ENCODE results near the gene TRPV5.

TRPV5 gene

DNA sequence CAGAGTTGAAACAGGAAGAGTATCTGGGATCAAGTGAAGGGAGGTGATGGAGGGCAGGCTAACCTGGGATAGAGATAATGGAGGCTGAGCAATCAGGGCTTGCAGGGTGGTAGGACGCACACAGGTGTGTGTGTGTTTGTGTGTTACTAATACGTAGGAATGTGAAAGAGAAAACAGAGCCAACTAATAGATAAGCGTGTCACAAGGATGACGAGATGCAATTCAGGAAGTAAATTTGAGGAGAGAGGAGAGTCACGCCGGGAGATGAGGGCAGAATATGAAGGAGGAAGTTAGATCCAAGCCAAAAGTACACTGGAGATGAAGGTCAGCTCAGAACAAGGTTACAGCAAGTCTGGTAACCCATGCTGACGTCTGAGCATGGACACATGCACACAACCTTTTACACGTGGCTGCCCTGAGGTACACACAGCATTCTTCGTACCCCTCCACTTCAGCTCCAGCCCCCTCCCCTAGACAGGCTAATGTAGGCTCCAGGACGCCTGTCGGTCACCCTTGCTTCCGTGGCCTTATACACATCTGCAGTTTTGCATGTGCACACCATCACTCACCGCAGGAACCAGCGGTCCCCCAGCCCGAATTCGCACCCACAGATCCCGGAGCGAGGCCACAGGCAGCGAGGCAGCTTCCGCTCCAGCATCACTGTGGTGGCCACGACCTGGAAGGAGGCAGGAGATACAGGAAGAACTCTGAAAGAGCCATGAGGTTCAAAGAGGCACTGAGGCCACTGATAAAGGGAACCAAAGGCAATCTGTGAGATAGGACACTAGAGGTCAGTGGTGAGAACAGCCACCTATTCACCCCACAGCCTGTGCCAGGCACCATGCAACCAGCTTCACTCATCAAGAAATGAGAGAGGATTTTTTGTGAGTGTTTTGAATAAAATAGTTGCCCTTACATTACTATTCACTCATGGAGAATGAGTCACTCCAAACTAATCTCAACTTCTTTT, 24.3 kb downstream of the TRPV5 start:
- no peak for DNase-seq (ENCODE audit: low read depth)

DNA sequence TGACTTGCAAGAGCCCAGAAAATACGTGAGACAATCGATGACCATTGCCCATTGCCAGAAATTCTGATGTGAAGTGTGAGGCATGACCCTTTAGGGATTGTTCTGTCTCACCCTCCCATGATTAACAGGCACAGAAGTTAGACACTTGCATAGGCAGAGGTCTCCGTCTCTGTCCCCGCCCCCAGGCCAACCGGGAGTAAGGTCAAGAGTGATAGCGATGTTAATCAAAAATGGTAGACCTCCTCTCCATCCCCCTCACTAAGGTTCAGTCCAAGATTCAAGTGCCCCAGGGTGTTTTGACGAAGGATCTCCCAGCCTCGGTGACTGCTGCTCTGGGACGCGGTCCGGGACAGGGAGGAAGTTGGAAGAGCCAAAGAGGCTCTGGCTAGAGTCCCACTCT, 25.3 kb downstream of the TRPV5 start:
- no peak for DNase-seq (ENCODE audit: low read depth)

DNA sequence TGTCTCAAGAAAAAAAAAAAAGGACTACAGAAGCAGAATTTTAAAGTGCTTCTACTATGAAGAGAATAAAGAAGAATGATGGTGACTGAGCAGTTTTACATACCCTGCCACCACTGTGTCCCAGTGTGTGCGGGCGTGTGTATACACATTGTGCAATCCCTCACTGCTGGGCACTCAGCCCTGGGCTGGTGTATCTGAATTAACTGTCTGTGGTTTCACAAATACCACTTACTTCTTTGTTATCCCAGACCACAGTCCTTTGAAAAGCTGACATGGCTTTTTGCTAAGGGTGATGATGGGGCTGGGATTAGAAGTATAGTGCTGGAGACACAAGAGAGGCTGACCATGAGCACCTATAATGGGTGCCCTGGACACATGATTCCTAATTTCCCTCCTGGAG, 26.9 kb downstream of the TRPV5 start:
- no peak for DNase-seq (ENCODE audit: low read depth)

DNA sequence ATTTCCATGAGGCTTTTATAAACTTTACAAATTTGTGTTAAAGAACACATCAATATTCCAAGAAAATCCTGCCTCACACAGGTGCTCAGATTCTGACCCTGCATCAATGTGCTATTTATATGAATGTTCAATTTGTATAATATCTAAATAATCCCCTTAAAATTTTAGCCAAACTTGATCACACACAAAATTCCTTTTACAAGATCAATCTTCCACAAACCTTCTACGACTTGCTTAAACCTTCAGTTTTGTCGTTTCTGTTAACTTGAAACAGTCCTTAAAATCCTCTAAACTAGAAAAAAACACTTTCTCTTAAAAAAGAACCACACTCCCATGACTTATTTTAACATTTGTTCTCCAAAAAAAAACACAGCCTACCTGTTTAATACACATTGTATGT, 27.8 kb downstream of the TRPV5 start:
- no peak for DNase-seq (ENCODE audit: low read depth)

DNA sequence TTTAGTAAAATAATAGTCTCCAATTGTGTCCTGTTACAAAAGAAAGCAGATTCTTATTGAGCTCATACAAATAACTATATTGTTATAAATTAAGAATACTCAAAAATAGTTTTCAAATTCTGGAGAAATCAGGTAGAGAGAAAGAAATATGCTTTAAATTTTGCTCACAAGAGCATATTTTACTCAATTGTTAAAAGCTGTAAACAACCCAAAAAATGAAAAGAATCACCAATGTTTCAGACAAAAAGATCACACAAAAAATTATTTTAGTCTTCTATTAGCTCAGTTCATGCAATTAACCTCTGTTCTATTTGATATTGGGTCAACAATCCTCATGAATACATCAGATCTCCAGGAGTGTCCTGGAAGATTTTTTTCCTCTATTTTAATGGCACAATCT, 29.4 kb downstream of the TRPV5 start:
- no peak for DNase-seq (ENCODE audit: low read depth)

DNA sequence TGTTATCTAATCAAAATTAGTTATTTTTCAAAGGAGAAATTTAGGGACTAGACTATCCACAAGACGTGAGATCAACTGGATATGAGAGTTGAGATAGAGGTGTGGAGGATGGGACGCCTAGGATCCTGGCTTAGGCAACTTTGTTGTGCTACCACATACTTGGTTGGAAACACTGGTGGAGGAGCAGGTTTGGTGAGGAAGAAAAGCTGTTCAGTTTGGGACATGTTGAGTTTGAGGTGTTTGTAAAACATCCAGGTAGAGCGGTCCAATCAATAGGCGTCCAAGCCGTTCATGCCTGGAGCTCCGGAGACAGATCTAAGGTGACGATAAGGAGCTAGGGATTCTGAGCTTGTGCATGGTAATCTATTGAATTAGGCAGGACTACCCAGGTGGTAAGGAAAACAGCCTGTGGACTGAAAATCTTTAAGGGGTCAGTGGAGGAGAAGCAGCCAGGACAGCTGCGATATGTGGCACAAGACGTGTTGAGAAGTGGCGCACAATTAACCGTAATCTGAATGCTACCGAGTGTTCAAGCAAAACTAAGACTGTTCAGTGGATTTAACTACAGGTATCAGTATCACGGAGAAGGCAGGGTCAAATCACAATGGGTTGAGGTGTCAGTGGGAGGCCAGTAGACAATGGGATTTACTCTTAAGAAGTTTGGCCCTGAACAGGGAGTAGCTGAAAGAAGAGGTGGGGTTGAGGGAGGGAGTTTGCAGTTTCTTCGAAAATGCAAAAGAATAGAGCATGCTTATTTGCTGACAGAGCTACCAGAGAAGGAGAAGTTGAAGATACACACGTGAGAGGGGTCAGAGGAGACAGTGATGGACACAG, 31.9 kb downstream of the TRPV5 start:
- no peak for DNase-seq (ENCODE audit: low read depth)

DNA sequence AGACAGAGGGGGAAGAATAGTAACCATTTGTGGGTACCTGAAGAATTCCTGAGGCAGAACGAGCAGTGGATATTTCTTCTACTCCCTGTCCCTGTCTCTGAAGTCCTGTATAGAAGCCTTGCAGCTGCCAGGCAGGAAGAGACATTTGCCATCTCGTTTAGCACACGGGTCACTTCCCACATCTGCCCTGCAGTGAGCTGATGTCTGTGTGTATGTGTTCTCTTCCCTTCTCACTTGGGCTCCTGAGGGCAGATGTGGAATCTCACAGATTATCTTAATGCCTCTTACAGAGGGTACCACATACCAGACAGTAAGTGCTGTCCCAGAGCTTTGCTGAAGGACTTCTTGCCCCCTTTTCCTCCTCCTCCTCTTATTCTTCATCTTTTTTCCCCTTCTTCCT, 33.9 kb downstream of the TRPV5 start:
- no peak for DNase-seq (ENCODE audit: low read depth)

DNA sequence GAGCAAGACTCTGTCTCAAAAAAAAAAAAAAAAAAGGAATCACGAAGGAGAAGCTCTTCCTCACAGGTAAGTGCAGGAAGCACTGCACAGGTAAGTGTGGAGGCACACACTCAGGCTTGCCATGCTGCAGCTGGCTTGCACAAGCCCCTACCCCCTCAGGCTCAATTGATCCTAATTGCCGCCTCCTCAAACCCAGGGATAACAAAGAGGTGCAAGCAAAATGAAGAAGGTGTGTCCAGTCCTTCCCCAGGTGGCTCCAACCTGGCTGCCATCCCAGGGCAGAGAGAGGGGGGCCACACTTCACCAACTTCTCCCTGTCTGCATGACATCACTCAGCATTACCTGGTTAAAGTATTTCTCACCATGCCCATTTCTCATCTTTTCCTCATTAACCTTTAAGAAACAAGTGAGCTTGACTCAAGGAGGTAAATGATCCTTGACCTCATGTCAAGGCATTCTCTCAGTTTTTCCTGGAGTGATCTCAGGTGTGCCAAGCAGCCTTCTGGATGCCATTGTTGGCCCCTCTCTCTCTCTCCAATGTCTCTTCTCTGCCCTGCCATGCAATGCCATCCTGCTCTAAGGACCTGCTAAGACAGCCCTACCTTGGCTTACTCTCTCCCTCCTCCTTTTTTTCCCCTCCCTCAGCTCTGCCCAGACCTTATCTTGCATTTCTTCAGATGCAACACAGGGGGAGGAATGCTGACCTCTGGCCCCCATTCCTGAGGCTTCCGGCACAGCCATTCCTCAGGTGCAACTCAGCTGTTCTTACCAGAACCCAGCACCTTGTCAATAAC, 35.0 kb downstream of the TRPV5 start:
- DNase-seq (ENCODE audit: low read depth): no peak

DNA sequence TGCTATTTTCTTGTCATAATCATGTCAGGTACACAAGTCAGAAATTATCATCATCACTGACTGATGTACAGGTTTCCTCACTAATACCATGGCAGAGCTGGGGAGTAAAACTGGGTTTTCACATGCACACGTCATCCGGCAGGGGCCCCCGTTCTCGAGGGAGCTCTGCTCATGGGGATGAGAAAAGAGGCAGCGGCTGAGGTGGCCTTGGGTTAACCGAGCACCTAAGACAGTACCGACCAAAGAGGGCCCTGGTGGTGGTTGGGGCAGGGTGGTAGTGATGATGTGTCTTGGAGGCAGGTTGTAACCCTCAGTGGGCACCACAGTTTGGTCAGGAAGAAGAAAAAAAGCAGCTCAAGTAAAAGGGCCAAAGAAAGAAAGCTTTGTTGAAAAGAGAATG, 35.9 kb downstream of the TRPV5 start:
- DNase-seq (ENCODE audit: low read depth): no peak

DNA sequence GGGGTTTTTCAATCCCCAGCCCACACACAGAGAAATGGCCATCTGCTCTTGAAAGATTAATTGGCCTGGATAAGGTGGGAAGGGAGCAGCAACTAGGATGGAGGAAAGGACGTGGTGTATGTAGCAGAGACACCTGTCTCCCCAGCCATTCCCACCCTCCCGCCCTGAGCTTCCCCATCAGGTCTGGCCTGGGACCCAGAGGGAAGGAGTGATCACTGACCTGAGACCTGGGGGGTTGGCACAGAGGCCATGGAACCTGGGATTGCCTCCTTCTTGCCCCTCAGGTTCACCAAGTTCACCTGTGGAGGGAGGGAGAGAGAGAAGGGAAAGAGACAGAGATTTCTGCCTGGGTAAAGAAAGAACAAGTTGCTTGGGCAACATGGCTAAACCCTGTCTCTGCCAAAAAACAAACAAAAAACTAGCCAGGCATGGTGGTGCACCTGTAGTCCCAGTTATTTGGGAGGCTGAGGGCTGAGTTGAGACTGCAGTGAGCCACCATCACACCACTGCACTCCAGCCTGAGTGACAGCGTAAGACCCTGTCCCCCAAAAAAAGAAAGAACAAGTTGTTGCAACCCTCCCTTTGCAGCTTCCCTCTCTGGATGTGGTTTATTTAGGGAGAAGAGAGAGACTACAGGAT, 36.7 kb downstream of the TRPV5 start:
- no peak for DNase-seq (ENCODE audit: low read depth)

DNA sequence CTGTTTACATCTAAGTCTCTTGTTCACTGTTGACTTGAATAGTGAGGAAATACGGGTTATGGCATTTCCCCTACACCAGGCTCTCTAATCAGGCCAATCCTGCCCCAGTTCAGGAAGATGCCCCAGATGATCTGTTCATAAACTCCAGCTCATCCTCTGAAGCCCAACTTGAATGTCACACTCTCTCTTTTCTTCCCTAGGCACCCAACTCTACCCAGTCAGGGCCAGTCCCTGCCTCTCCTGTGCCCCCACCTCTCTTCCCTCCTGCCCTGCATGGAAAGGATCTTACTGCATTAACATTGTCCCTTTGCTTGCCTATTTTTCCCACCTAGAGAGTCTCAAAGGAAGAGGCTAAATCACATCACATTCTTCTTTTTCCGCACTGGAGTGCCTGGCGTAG, 37.4 kb downstream of the TRPV5 start:
- DNase-seq (ENCODE audit: low read depth): no peak

DNA sequence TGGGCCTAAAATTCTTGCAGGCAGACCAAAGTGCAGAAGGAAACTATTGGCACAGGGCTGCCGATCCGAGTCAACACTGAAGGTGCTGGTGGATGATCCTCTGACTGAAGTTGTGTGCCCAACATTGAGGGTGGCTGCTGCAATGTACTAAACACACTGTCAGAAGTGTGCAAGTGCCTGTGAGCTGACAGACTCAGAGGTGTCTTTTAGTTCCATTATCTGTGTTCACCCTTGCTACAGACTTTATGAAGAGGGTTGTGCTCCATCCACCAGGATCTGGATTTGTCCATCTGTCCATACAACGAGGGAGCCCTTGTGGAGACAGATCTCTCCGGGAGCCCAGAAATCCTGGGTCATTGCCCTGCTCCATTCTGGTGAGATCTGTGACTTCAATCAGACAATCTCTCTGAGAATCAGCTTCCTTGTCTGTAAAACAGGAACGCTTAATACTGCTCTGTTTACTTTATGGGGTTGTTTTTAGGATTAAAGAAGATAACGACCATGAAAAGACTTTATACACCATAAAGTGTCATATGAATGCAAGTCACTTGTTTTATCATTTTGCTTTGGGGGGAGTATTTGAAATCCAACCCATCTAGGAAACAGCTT, 38.5 kb downstream of the TRPV5 start:
- no peak for DNase-seq (ENCODE audit: low read depth)

DNA sequence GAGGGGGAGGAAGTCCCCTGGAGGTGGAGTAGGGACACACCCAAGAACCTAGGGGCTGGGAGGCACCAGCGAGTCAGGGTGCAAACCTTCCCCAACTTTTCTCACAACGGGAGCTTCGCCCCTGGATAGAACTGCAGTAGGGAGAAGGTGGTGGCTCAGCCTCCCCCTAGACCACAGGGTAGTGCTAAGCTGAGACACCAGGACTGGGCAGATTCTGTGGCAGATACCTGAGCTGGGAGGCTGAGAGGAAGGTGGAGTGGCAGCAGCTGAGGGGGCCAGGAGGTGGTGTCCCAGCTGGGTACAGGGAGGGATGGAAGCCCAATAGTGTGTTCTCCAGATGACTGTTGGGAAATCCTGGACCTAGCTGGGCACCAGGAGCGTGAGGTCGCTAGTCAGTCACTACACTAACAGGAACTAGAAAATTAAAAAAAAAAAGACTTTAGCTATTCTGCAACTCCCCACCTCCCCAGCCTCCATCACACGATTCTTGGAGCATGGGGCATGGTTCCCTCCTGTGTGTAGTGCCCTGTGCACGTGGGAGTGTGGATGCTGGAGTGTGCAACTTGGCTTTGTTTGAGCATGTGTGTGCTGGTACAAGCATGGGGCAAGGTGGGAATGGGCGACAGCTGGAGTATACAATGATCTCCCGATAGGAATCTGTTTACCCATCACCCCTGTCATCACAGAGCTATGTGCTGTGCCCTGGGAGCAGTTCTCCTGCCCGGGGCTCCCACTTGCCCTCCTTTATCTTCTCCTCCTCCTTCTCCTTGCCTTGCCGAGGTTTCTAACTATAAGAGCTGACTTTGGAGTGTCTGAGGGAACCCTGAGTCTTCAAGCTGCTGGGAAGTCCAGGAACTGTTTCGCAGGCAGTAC, 39.2 kb downstream of the TRPV5 start:
- DNase-seq (ENCODE audit: low read depth): no peak

DNA sequence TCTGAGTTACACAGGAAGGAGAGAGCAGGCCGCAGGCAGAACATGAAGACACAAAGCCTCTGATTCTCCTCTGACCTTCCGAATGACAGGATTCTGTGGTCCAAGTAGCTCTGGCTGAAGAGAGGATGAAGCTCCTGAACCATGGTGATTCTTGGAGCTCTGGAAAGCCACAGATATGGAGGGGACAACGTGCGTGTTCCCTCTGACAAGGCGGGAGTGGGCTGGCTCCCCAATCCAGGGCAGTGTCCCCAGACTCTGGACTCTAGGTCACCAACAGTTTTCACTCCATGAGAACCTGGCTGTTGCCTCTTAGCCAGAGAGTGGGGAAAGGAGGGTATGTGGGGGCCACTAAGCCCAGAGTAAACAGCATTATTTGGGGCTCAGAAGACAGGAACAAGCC, 40.6 kb downstream of the TRPV5 start:
- DNase-seq (ENCODE audit: low read depth): no peak

DNA sequence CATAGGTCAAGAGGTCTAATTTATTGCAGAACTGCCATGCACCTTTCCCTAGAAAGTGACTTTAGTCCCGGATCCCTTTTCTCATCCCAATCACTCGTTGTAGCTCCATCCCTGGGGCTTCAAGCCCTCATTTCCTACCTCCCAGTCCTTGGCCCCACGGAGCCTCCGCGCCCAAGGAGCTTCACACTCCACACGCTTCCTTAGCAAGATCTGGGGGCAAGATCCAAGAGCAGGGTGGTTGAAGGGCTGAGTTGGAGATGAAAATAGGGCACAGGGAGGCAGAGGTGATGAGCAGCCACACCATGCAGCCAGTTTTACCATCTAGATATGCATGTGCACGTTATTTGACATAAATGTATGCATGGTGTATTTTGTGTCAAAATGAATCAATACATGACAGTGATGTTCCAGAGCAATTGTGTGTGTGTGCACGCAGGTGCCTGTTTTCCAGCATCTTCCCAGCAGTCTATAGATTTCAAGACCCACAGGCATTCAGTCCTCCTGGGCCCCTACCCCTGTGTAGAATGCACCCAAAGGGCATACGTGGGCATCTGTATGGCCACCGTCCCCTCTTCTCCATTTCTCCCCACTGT, 42.0 kb downstream of the TRPV5 start:
- DNase-seq (ENCODE audit: low read depth): no peak

DNA sequence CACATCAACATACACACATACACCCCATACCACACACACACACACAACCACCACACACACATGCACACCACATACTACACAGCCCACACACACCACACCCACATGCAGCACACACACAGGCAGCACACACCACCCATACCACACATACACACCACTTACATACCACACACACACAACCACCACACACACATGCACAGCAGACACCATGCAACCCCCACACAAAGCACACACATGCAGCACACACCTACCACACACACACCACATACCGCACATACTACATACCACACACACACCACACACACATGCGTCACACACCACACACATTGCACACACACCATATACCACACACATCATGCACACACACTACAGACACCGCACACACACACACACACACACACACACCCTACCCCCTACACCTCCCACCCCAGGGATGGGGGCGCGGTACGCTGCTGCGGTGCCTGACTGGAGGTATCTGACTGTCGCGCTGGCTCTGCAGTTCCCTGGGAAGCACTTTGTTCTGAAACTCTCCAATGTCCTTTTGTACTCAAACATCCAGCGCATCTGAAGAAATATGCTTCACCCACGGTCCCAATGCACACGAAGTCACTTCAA, 42.6 kb downstream of the TRPV5 start:
- DNase-seq (ENCODE audit: low read depth): no peak

DNA sequence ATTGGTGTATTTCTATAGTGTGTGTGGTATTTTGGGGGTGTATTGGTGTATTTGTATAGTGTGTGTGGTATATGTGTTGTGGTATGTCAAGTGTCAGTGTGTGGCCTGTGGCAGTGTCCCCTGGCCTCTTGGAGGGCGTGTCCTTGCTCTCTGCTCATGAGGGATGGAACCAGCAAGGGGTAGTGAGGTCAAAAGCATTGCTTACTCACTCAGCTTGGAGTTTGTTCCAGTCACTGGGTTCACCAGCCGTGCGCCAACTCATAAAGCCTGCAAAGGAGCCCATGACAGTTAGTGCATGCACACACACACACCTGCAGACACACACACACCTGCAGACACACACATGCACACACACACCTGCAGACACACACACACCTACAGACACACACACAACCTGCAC, 43.7 kb downstream of the TRPV5 start:
- no peak for DNase-seq (ENCODE audit: low read depth)

DNA sequence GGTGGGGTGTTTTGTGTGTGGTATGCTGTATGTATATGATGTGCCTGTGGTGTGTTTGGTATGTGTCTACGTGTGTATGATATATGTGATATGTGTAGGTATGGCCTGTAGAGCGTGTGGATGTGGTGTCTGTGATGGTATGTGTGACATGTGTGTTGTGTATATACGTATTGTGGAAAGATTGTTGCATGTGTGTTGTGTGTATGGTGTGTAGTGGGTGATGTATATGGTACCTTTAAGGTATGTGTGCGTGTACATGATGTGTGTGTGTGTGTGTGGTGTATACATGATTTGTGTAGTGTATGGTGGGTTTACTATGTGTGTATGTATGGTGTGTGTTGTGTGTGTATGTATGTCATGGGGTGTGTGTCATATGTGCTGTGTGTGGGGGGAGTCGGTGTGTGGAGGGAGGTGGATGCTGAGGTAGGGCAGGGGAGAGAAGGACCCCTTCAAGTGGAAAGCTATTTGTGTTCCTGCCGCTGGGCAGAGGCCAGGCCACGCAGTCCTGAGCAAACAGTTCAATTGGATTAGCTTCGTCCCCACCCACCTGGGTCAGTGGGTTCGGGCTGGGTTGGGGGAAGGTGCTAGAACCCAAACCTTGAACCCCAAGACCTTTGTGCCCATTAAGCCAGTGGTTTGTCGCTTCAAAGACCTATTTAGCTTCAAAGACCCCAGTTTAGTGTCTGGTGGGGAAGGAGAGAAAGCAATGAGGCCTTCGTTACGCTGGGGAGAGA, 46.1 kb downstream of the TRPV5 start:
- no peak for DNase-seq (ENCODE audit: low read depth)

DNA sequence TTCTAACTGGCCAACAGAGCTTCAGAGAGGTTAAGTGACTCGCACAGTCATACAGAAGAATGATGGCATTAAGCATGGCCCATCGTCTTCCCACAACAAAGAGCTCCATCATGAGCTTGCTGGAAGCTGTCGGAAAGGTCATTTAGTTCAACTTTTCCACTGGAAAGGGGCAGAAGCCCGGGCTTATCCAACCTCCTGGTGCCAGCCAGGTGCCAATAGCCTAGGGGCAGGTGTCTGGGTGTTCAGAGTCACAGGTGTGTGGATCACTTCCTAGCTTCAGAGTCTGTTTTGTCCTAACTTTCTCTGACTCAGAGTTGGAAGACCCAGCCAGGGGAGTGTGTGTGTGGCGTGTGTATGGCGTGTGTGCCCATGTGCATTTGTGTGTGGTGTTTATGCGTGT, 46.7 kb downstream of the TRPV5 start:
- no peak for DNase-seq (ENCODE audit: low read depth)

Measured in activated T-helper 1 cell treated with Interleukin-2 at 50 U/mL for 16 hours (primary cell).